ENCODE data around the gene GTF2A1L.

- TF ChIP-seq CTCF (IDR thresholded peaks at IDR 0.05; ENCODE audit: low read depth, low read length) = no peak
- TF ChIP-seq EZH2phosphoT487 (IDR thresholded peaks at IDR 0.05; ENCODE audit: low read depth) = no peak
Measured at GRCh38 chr2:48592067-48592466, 25.6 kb upstream of the GTF2A1L start.

All from OCI-LY3 (cell line).